Measurements from ENCODE around the gene VIPR1. TPM values are rescaled to one million over a fixed set of nuclear protein-coding genes. Genes with fewer than 3 reads are reported as not detected.

The VIPR1 gene
- total and polyA plus RNA-seq, 4 experiments from 2014 or later: 23.1 to 104 (median 62.0) TPM

DNA sequence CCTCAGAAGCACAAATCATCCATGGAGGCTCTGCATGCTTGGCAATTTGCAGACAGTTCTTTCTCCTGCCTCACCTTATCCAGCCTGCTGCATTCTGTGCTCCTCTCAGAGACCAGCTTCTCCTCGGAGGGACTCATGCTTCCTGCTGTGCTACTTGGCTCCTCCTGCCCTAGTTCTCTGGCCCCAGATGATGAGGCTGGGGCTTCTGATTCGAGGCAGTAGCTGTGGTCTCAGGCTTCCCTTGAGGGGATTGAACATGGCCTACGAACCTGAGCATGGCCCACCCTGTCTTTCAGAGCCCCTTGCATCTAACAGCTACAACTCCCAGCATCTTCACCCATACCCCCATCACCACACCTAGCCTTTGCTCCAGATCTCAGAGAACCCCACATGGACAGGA lies 6.7 kb downstream of the VIPR1 start:
- Histone ChIP-seq H3K36me3 (ENCODE audit: insufficient read depth, low read length) (no peaks in the 10 kb centered on the region), H3K4me1 (ENCODE audit: insufficient read depth, low read length) (peaks cover 48% of the 10 kb centered on the region), H3K27me3 (ENCODE audit: insufficient read depth, low read length) (no peaks in the 10 kb centered on the region), H3K4me3 (ENCODE audit: low read length in 2 of 2) (no peak overlapping the region), H3K9me3 (ENCODE audit: control insufficient read depth in 1 of 2, low read length in 2 of 2) (no peaks in the 10 kb centered on the region), H3K27ac (ENCODE audit: low read depth, low read length) (no peak overlapping the region)
- ChIA-PET POLR2A (ENCODE audit: partially characterized antibody) (interaction anchor here (1.1 to 2.2 kb wide), 3 partner anchors 14 to 23 kb away, joined by 3 to 9 read pairs (median 3); no protein-coding TSS in a partner anchor), CTCF (ENCODE audit: partially characterized antibody) (interaction anchor here (0.7 to 50.4 kb wide), 7 partner anchors 8 to 35 kb away, joined by 3 to 1823 read pairs (median 4); partner anchors contain the start of gene VIPR1)
- Mint-ChIP-seq H3K4me1 (peaks cover 28 to 74% (median 48%) of the 10 kb centered on the region in 4 donors), H3K9me3 (no peaks in the 10 kb centered on the region), H3K27ac (peak overlapping the region in 6 of 7 donors; percentile 40 to 82 (median 55)), H3K27me3 (no peaks in the 10 kb centered on the region), H3K4me3 (peak overlapping the region in 2 of 8 donors; percentile 35 to 36), H3K36me3 (peaks cover 8 to 14% of the 10 kb centered on the region in 2 donors)
- intact Hi-C loops (cut with micrococcal nuclease): no loop called here
- no peak for DNase-seq

DNA sequence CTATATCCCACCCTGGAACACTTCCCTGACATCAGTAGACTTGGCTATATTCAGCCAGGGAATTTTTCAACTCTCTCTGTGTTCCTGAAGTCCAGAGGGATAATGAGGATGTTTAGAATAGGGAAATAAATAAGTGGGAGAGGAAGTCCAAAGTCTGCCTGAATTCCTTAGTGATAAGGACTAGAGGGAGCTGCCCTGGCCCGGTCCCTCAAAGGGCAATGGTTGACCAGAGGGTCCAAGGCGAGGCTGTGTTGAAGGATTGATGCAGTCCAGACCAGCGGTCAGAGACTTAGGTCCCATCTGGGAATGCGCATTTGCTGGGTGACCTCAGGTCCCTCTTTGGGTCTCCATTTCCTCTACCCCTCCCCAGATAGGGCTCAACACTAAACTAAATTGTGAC lies 7.9 kb downstream of the VIPR1 start:
- Mint-ChIP-seq H3K4me1 (peaks cover 27 to 70% (median 46%) of the 10 kb centered on the region in 4 donors), H3K27ac (peak overlapping the region in 2 of 7 donors; percentile 76 to 77), H3K9me3 (no peaks in the 10 kb centered on the region), H3K4me3 (peak overlapping the region in 2 of 8 donors; percentile 0 to 1), H3K27me3 (no peaks in the 10 kb centered on the region), H3K36me3 (peaks cover 13 to 21% of the 10 kb centered on the region in 2 donors)
- DNase-seq: no peak
- Histone ChIP-seq H3K27ac (ENCODE audit: low read depth, low read length) (no peak overlapping the region), H3K27me3 (ENCODE audit: insufficient read depth, low read length) (no peaks in the 10 kb centered on the region), H3K36me3 (ENCODE audit: insufficient read depth, low read length) (peaks cover under 1% of the 10 kb centered on the region), H3K4me3 (ENCODE audit: low read length in 2 of 2) (no peak overlapping the region), H3K9me3 (ENCODE audit: control insufficient read depth in 1 of 2, low read length in 2 of 2) (no peaks in the 10 kb centered on the region), H3K4me1 (ENCODE audit: insufficient read depth, low read length) (peaks cover 44% of the 10 kb centered on the region)
- intact Hi-C loops (cut with micrococcal nuclease): no loop called here
- POLR2A ChIA-PET (ENCODE audit: partially characterized antibody): interaction anchor here (1.6 to 4.8 kb wide), 2 partner anchors 8 to 13 kb away, joined by 3 to 25 read pairs; partner anchors contain the start of gene VIPR1
- CTCF ChIA-PET (ENCODE audit: partially characterized antibody): interaction anchor here (1.3 to 50.4 kb wide), 3 partner anchors 9 to 33 kb away, joined by 3 to 1823 read pairs (median 22); partner anchors contain the start of gene VIPR1

DNA sequence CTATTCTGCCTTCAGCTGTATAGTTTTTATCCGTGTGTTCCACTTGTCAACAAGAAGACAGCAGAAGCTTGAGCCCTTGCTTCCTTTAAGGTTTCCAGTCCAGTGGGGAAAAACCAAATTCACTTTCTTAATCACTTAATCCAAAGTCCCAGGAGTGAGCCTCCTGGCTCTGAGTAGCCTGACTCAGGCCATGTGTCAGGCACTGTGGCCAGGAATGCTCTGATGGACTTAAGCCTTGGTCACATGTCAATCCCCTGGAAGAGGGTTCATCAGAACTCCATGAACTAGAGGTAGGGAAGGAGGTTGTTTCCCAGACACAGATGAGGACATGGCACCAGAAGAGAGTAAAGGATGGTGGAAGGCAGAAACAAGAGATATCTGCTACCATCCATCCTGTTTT lies 8.8 kb downstream of the VIPR1 start:
- Histone ChIP-seq H3K4me3 (ENCODE audit: low read length in 2 of 2) (no peak overlapping the region), H3K27ac (ENCODE audit: low read depth, low read length) (no peak overlapping the region), H3K9me3 (ENCODE audit: control insufficient read depth in 1 of 2, low read length in 2 of 2) (no peaks in the 10 kb centered on the region), H3K27me3 (ENCODE audit: insufficient read depth, low read length) (no peaks in the 10 kb centered on the region), H3K36me3 (ENCODE audit: insufficient read depth, low read length) (peaks cover 4% of the 10 kb centered on the region), H3K4me1 (ENCODE audit: insufficient read depth, low read length) (peaks cover 38% of the 10 kb centered on the region)
- intact Hi-C loops (cut with micrococcal nuclease): no loop called here
- ChIA-PET POLR2A (ENCODE audit: partially characterized antibody) (interaction anchor here (4.8 kb wide), 1 partner anchor 9 kb away, joined by 25 read pairs; the partner anchor contains the start of gene VIPR1), CTCF (ENCODE audit: partially characterized antibody) (interaction anchor here (1.8 to 50.4 kb wide), 3 partner anchors 9 to 33 kb away, joined by 4 to 1823 read pairs (median 22); partner anchors contain the start of gene VIPR1)
- Mint-ChIP-seq H3K27ac (peak overlapping the region in 4 of 7 donors; percentile 39 to 82 (median 73)), H3K9me3 (no peaks in the 10 kb centered on the region), H3K4me3 (no peak overlapping the region), H3K36me3 (peaks cover 13 to 29% of the 10 kb centered on the region in 2 donors), H3K4me1 (peaks cover 30 to 70% (median 48%) of the 10 kb centered on the region in 4 donors), H3K27me3 (no peaks in the 10 kb centered on the region)
- DNase-seq: no peak

DNA sequence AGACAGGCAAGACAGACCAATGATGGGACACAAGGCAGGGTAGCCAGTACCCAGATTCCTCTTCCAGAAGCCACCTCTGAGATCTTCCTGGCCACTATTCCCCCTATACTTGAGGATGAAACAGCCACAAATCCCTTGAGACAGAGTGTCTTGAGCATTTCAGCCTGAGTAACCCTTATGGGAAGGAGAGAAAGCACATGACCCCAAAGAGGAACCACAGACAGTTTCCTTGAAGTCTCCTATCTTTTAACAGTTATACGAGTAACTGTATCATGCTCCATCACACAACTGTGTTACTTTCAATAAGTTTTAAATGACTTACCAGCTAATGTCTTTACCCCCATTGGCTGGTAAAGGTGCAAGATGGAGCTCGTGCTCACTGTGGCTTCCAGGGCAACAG lies 9.3 kb downstream of the VIPR1 start:
- CTCF ChIA-PET (ENCODE audit: partially characterized antibody): interaction anchor here (1.8 to 50.4 kb wide), 3 partner anchors 8 to 32 kb away, joined by 4 to 1823 read pairs (median 23); partner anchors contain the start of gene VIPR1
- H3K27ac Mint-ChIP-seq: peak overlapping the region in 4 of 7 donors; percentile 50 to 82 (median 73)
- intact Hi-C loops (cut with micrococcal nuclease): no loop called here
- no peak overlapping the region for H3K27ac ChIP-seq (ENCODE audit: low read depth, low read length)
- no peaks in the 10 kb centered on the region for H3K9me3 ChIP-seq (ENCODE audit: control insufficient read depth in 1 of 2, low read length in 2 of 2)
- H3K4me1 Mint-ChIP-seq: peaks cover 28 to 70% (median 46%) of the 10 kb centered on the region in 4 donors
- H3K36me3 ChIP-seq (ENCODE audit: insufficient read depth, low read length): peaks cover 4% of the 10 kb centered on the region
- POLR2A ChIA-PET (ENCODE audit: partially characterized antibody): interaction anchor here (1.1 to 4.8 kb wide), 2 partner anchors 10 to 15 kb away, joined by 3 to 25 read pairs; partner anchors contain the start of gene VIPR1
- peaks cover 36% of the 10 kb centered on the region for H3K4me1 ChIP-seq (ENCODE audit: insufficient read depth, low read length)
- no peak overlapping the region for H3K4me3 ChIP-seq (ENCODE audit: low read length in 2 of 2)
- H3K36me3 Mint-ChIP-seq: peaks cover 13 to 30% of the 10 kb centered on the region in 2 donors
- no peak overlapping the region for H3K4me3 Mint-ChIP-seq
- DNase-seq: no peak
- no peaks in the 10 kb centered on the region for H3K27me3 Mint-ChIP-seq
- no peaks in the 10 kb centered on the region for H3K27me3 ChIP-seq (ENCODE audit: insufficient read depth, low read length)
- H3K9me3 Mint-ChIP-seq: no peaks in the 10 kb centered on the region

DNA sequence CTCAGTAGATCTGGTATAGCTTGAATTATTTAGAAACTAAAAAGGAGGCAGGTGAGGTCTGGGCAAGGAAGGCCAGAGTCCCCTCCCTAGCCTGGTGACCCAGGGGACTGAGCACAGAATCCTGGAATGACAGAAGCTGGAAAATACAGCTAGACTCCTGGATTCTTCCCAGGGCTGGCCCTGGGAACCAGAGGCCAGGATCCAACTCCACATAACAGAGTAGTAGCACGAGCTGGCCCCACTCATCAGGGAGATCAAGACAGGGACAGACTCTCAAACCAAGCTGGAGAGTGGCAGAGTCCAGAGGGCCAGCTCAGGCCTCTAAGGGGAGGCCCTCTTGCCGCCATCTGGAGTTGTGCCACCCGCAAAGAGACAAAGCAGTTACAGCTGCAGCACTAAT lies 10.7 kb downstream of the VIPR1 start:
- no peak for DNase-seq
- peak overlapping the region in 5 of 7 donors; percentile 15 to 70 (median 45) for H3K27ac Mint-ChIP-seq
- H3K36me3 Mint-ChIP-seq: peaks cover 13 to 28% of the 10 kb centered on the region in 2 donors
- H3K4me1 Mint-ChIP-seq: peaks cover 17 to 56% (median 34%) of the 10 kb centered on the region in 4 donors
- H3K4me3 Mint-ChIP-seq: no peak overlapping the region
- Histone ChIP-seq H3K27ac (ENCODE audit: low read depth, low read length) (no peak overlapping the region), H3K27me3 (ENCODE audit: insufficient read depth, low read length) (no peaks in the 10 kb centered on the region), H3K4me1 (ENCODE audit: insufficient read depth, low read length) (peaks cover 23% of the 10 kb centered on the region), H3K36me3 (ENCODE audit: insufficient read depth, low read length) (peaks cover 4% of the 10 kb centered on the region), H3K4me3 (ENCODE audit: low read length in 2 of 2) (no peak overlapping the region), H3K9me3 (ENCODE audit: control insufficient read depth in 1 of 2, low read length in 2 of 2) (no peaks in the 10 kb centered on the region)
- ChIA-PET POLR2A (ENCODE audit: partially characterized antibody) (interaction anchor here (1.1 to 4.8 kb wide), 2 partner anchors 11 to 30 kb away, joined by 3 to 25 read pairs; partner anchors contain the start of gene VIPR1), CTCF (ENCODE audit: partially characterized antibody) (interaction anchor here (3.4 to 50.4 kb wide), 2 partner anchors 11 to 31 kb away, joined by 23 to 1823 read pairs; partner anchors contain the start of gene VIPR1)
- H3K9me3 Mint-ChIP-seq: no peaks in the 10 kb centered on the region
- no peaks in the 10 kb centered on the region for H3K27me3 Mint-ChIP-seq
- intact Hi-C loops (cut with micrococcal nuclease): no loop called here

DNA sequence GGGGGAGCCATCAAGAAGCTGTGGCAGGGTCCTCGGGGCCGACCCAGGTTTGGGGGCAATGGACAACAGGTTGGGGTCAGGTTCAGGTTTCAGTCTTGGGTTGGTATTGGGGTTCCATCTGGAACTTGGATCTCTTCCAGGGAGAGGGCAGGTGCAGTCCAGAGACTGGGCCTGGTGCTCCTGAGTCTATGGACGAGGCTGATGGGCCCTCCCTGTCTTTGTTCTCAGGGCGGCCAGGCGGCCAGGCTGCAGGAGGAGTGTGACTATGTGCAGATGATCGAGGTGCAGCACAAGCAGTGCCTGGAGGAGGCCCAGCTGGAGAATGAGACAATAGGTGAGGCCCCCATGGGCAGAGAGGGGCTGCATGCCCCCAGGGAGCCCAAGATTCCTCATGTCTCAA lies 11.1 kb downstream of the VIPR1 start:
- POLR2A ChIA-PET (ENCODE audit: partially characterized antibody): interaction anchor here (1.1 to 4.8 kb wide), 3 partner anchors 11 to 30 kb away, joined by 3 to 25 read pairs (median 5); partner anchors contain the start of gene VIPR1
- Mint-ChIP-seq H3K4me1 (peaks cover 16 to 58% (median 34%) of the 10 kb centered on the region in 4 donors), H3K9me3 (no peaks in the 10 kb centered on the region)

DNA sequence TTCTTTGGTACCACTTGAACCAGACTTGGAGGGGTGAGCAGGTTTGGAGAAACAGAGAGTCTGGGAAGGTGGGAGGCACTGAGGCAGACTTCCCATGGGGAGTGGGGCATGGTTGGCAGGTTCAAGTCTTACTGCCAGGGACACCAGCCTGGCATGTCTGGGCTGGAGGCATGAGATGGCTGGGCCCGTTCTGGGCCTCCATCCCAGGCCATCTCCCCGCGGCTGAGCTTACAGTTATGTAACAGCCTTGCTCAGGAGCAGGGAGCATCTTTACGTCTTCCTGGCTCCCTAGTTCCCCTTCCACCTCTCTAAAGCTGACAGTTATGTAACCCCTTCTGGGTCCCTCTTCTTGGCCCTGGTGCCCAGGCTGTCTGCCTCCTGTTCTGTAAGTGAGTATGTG lies 12.4 kb downstream of the VIPR1 start:
- no peak overlapping the region for H3K4me3 Mint-ChIP-seq
- Histone ChIP-seq H3K27me3 (ENCODE audit: insufficient read depth, low read length) (no peaks in the 10 kb centered on the region), H3K9me3 (ENCODE audit: control insufficient read depth in 1 of 2, low read length in 2 of 2) (no peaks in the 10 kb centered on the region), H3K4me1 (ENCODE audit: insufficient read depth, low read length) (peaks cover 27% of the 10 kb centered on the region), H3K4me3 (ENCODE audit: low read length in 2 of 2) (no peak overlapping the region), H3K36me3 (ENCODE audit: insufficient read depth, low read length) (peaks cover 4% of the 10 kb centered on the region), H3K27ac (ENCODE audit: low read depth, low read length) (no peak overlapping the region)
- H3K9me3 Mint-ChIP-seq: no peaks in the 10 kb centered on the region
- H3K4me1 Mint-ChIP-seq: peaks cover 22 to 58% (median 34%) of the 10 kb centered on the region in 4 donors
- H3K36me3 Mint-ChIP-seq: peaks cover 17 to 35% of the 10 kb centered on the region in 2 donors
- intact Hi-C loops (cut with micrococcal nuclease): no loop called here
- H3K27ac Mint-ChIP-seq: peak overlapping the region in 6 of 7 donors; percentile 64 to 88 (median 73)
- DNase-seq: no peak
- no peaks in the 10 kb centered on the region for H3K27me3 Mint-ChIP-seq
- ChIA-PET POLR2A (ENCODE audit: partially characterized antibody) (interaction anchor here (4.8 kb wide), 1 partner anchor 13 kb away, joined by 25 read pairs; the partner anchor contains the start of gene VIPR1), CTCF (ENCODE audit: partially characterized antibody) (interaction anchor here (2.7 to 50.4 kb wide), 3 partner anchors 13 to 29 kb away, joined by 15 to 1823 read pairs (median 23); partner anchors contain the start of gene VIPR1)

More for the DNA sequence above, 11.1 kb downstream of the VIPR1 start:
- intact Hi-C loops (cut with micrococcal nuclease): no loop called here
- CTCF ChIA-PET (ENCODE audit: partially characterized antibody): interaction anchor here (3.4 to 50.4 kb wide), 2 partner anchors 12 to 30 kb away, joined by 23 to 1823 read pairs; partner anchors contain the start of gene VIPR1
- Histone ChIP-seq H3K36me3 (ENCODE audit: insufficient read depth, low read length) (peaks cover 4% of the 10 kb centered on the region), H3K4me3 (ENCODE audit: low read length in 2 of 2) (no peak overlapping the region), H3K4me1 (ENCODE audit: insufficient read depth, low read length) (peaks cover 20% of the 10 kb centered on the region), H3K27ac (ENCODE audit: low read depth, low read length) (no peak overlapping the region), H3K27me3 (ENCODE audit: insufficient read depth, low read length) (no peaks in the 10 kb centered on the region), H3K9me3 (ENCODE audit: control insufficient read depth in 1 of 2, low read length in 2 of 2) (no peaks in the 10 kb centered on the region)
- H3K27ac Mint-ChIP-seq: peak overlapping the region in 3 of 7 donors; percentile 17 to 64 (median 48)
- H3K4me3 Mint-ChIP-seq: no peak overlapping the region
- no peaks in the 10 kb centered on the region for H3K27me3 Mint-ChIP-seq
- DNase-seq: no peak
- peaks cover 13 to 28% of the 10 kb centered on the region in 2 donors for H3K36me3 Mint-ChIP-seq
